ENCODE data around the gene TLE4. TPM values are rescaled to one million over a fixed set of nuclear protein-coding genes. Genes with fewer than 3 reads are reported as not detected.

TLE4 gene
- total RNA-seq, 2 experiments from 2014 or later = 41.2 to 45.8 TPM

GRCh38 chr9:79757074-79757473 is 185.3 kb downstream of the TLE4 start:
- H3K27me3 Mint-ChIP-seq = no peaks in the 10 kb centered on the region
- H3K27ac Mint-ChIP-seq = no peak overlapping the region
- H3K9me3 Mint-ChIP-seq (ENCODE audit: low read depth) = peaks cover 2% of the 10 kb centered on the region
- DNase-seq (no peak), ATAC-seq (no peak)
- CTCF ChIA-PET = no interaction called here
- peaks cover 1% of the 10 kb centered on the region for H3K36me3 Mint-ChIP-seq
- H3K4me3 Mint-ChIP-seq = no peak overlapping the region
- peaks cover 13% of the 10 kb centered on the region for H3K4me1 Mint-ChIP-seq

DNA sequence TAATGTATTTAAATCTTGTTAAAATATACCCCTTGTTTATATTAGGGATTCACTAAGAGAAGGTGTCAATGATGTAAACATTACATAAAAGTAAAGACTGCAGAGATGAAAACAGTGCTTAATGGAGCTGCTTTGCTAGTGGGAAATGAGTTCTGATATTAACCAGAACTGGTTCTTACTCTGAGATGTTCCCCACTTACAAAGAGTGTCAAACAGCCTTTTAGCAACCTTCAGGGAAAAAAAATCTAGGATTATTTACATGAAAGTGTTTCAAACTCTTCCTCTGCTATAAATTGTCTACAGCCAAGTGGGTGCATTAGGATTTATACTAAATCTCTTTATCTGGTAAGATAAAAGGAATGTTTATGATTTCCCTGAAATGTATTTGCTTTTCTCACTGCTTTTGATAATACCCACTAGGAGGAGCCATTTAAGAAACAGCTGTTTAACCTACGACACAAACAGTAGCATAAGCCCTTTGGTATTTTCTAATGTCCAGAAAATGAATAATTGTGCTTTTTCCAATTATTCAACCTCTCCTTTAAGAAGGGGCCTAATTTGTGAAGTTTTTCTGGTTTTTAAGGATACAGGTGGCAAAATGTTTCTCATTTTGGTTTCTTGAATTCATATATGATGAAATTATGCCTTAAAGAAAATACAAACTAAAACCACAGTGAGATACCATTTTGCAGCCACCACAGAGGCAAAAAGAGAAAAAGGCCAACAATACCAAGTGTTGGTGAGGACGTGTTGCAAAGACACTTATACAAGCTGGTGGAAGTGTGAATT is 186.3 kb downstream of the TLE4 start:
- CTCF ChIA-PET = no interaction called here
- Mint-ChIP-seq H3K9me3 (ENCODE audit: low read depth) (peaks cover under 1% of the 10 kb centered on the region), H3K27me3 (no peaks in the 10 kb centered on the region), H3K4me1 (peaks cover 13% of the 10 kb centered on the region), H3K4me3 (no peak overlapping the region), H3K27ac (no peak overlapping the region), H3K36me3 (peaks cover 1% of the 10 kb centered on the region)
- DNase-seq = no peak
- ATAC-seq = no peak

GRCh38 chr9:79759460-79759859 is 187.7 kb downstream of the TLE4 start:
- Mint-ChIP-seq H3K4me3 (no peak overlapping the region), H3K9me3 (ENCODE audit: low read depth) (no peaks in the 10 kb centered on the region), H3K27ac (no peak overlapping the region), H3K4me1 (peaks cover 13% of the 10 kb centered on the region), H3K36me3 (peaks cover 1% of the 10 kb centered on the region), H3K27me3 (no peaks in the 10 kb centered on the region)
- CTCF ChIA-PET = no interaction called here
- DNase-seq (peak; percentile 41), ATAC-seq (peak; percentile 81)

DNA sequence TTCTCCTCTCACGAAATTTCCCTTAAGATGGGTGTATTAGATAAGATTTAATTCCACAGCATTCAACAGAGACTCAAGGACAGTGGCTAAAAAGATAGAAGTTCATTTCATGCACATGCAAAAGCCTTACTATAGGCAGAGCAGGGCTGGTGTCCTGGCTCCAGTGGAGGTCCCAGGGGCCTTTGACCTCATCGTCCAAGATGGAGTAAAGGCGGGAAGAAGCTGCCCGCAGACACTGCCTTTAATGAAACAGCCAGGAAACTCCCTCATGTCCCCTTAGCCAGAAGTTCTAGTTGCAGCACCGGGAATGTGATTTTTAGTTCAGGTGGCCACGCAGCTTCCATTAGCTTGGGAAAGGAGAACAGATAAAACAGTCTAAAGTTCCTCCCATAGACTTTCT is 190.3 kb downstream of the TLE4 start:
- Mint-ChIP-seq H3K27ac (no peak overlapping the region), H3K27me3 (peaks cover 9% of the 10 kb centered on the region), H3K36me3 (peaks cover 1% of the 10 kb centered on the region), H3K4me1 (peaks cover 13% of the 10 kb centered on the region), H3K9me3 (ENCODE audit: low read depth) (no peaks in the 10 kb centered on the region), H3K4me3 (no peak overlapping the region)
- DNase-seq (no peak), ATAC-seq (no peak)
- CTCF ChIA-PET = no interaction called here

DNA sequence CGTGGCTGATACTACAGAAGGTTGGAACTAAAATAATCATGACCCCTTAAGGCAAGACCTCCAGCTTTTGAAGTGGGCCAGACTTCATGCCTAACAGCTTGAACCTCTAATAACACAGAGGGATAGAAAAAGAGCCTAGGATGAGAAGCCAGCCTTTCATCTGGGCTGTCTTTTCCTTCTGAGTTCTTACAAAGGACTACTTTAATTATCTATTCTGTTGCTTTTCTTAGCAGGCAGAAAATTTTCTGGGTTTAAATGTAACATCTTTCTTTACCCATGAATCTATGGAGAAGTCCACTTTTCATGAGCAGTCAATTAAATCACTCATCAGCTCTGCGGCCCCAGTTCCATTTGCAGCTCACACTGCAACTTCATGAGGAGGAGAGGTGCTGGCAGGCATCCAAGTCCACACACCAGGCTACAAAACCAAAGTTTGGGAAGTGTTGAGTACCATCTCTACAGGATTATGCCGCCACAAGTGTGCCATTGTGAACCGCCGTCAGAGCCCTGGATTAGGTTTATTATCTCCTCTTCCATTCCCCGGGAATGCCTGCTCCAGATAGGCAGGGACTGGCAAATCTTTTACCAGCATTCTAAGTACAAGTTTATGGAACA is 192.0 kb downstream of the TLE4 start:
- DNase-seq = no peak
- CTCF ChIA-PET = no interaction called here
- Mint-ChIP-seq H3K4me1 (peaks cover 10% of the 10 kb centered on the region), H3K27me3 (peaks cover 11% of the 10 kb centered on the region), H3K36me3 (no peaks in the 10 kb centered on the region), H3K27ac (no peak overlapping the region), H3K9me3 (ENCODE audit: low read depth) (no peaks in the 10 kb centered on the region), H3K4me3 (no peak overlapping the region)
- ATAC-seq = no peak

DNA sequence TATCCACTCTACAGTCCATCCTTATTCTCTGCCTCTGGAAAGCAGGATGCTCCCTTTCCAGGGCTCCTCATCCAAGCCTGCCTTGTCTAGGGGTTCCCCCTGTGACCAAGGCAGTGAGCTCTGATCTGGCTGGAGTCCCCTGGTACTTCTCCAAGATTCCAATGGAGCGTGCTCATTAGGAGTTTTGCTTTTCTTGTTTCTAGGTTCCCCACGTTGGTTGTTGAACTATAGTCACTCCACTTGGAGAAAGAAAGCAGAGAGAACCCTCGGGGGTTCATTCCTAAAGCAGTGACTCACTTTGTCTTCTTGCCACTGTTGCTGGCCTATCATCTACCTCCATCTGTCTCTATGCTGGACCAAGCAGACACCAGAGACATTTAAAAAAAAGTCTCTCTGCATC is 192.6 kb downstream of the TLE4 start:
- no peaks in the 10 kb centered on the region for H3K36me3 Mint-ChIP-seq
- peaks cover 6% of the 10 kb centered on the region for H3K4me1 Mint-ChIP-seq
- CTCF ChIA-PET = no interaction called here
- H3K27me3 Mint-ChIP-seq = peaks cover 11% of the 10 kb centered on the region
- no peak for DNase-seq
- H3K9me3 Mint-ChIP-seq (ENCODE audit: low read depth) = no peaks in the 10 kb centered on the region
- H3K4me3 Mint-ChIP-seq = no peak overlapping the region
- no peak overlapping the region for H3K27ac Mint-ChIP-seq
- ATAC-seq = no peak

GRCh38 chr9:79765466-79765865 is 193.7 kb downstream of the TLE4 start:
- Mint-ChIP-seq H3K4me3 (no peak overlapping the region), H3K9me3 (ENCODE audit: low read depth) (no peaks in the 10 kb centered on the region), H3K36me3 (no peaks in the 10 kb centered on the region), H3K4me1 (no peaks in the 10 kb centered on the region), H3K27ac (no peak overlapping the region), H3K27me3 (peaks cover 11% of the 10 kb centered on the region)
- no peak for DNase-seq
- ATAC-seq = no peak
- CTCF ChIA-PET = no interaction called here

GRCh38 chr9:79766091-79766490 is 194.3 kb downstream of the TLE4 start:
- Mint-ChIP-seq H3K4me1 (no peaks in the 10 kb centered on the region), H3K9me3 (ENCODE audit: low read depth) (no peaks in the 10 kb centered on the region), H3K27me3 (peaks cover 11% of the 10 kb centered on the region), H3K36me3 (no peaks in the 10 kb centered on the region), H3K27ac (no peak overlapping the region), H3K4me3 (no peak overlapping the region)
- DNase-seq (no peak), ATAC-seq (no peak)
- CTCF ChIA-PET = no interaction called here

- no peak overlapping the region for H3K27ac Mint-ChIP-seq
- CTCF ChIA-PET = no interaction called here
- H3K4me3 Mint-ChIP-seq = no peak overlapping the region
- no peaks in the 10 kb centered on the region for H3K9me3 Mint-ChIP-seq (ENCODE audit: low read depth)
- no peaks in the 10 kb centered on the region for H3K36me3 Mint-ChIP-seq
- DNase-seq = no peak
- H3K4me1 Mint-ChIP-seq = no peaks in the 10 kb centered on the region
- ATAC-seq = no peak
- peaks cover 16% of the 10 kb centered on the region for H3K27me3 Mint-ChIP-seq
These were observed 196.4 kb downstream of the TLE4 start for GRCh38 chr9:79768194-79768593.

DNA sequence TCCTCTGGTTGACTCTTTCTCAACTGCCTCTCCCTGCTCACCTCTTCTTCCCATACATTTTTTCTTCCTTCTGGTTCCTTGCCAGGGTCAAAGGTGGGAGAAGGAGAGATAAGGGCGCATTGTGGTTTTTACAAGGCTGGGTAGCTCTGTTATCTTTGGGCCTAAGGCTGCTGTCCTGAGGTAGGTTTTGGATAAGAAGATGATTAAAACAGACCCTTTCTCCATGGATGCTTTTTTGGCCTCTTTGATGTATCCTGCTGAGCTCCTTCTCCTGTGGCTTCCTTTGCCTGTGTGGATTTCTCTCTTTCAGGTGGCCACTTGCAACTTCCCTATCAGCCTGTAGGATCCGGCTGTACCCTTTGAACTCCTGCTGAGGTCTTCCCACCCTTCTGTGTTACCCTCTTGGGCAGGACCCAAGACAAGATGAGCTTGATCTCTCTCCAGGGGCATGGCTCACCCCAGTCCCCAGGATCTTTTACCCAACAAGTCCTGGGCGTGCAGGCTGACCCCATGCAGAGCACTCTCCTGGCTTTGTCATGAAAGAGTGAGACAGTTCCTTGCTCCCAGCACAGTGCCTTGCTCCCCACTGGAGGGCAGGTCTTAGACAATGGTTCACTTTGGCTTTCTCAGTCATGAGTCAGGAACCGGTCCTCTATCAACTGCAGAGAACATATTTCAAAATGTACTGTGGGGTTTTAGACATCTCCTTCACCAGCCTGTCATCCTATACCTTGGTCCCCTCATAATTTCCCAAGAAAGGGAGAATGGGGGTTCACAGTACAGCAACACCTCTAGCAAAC is 197.9 kb downstream of the TLE4 start:
- no peaks in the 10 kb centered on the region for H3K36me3 Mint-ChIP-seq
- no peak overlapping the region for H3K27ac Mint-ChIP-seq
- H3K4me3 Mint-ChIP-seq = no peak overlapping the region
- CTCF ChIA-PET = no interaction called here
- no peaks in the 10 kb centered on the region for H3K9me3 Mint-ChIP-seq (ENCODE audit: low read depth)
- DNase-seq (no peak), ATAC-seq (no peak)
- H3K27me3 Mint-ChIP-seq = peaks cover 15% of the 10 kb centered on the region
- H3K4me1 Mint-ChIP-seq = no peaks in the 10 kb centered on the region

DNA sequence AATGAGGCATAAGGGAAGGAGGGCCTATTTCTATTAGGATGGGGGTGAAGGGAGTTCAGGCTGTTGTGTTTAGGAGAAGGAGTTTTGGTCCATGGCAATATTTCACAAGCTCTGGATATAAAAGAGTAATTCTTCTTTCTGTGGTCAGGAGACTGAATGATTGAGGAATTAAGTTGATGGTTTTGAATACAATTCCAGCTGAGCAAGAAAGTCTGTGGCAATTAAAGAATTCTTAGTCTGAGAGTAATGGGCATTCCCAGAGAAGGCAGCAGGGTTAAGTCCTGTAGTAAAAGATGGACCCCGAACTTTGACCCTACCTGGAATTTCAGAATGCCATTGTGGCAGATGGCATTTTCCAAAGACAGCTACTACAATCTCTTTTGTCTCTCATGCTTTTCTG is 202.6 kb downstream of the TLE4 start:
- Mint-ChIP-seq H3K36me3 (no peaks in the 10 kb centered on the region), H3K9me3 (ENCODE audit: low read depth) (no peaks in the 10 kb centered on the region), H3K4me3 (no peak overlapping the region), H3K4me1 (no peaks in the 10 kb centered on the region), H3K27me3 (peaks cover 8% of the 10 kb centered on the region), H3K27ac (no peak overlapping the region)
- CTCF ChIA-PET = no interaction called here
- DNase-seq (no peak), ATAC-seq (no peak)
